ENCODE data around the gene ADAMTS9. TPM values are rescaled to one million over a fixed set of nuclear protein-coding genes. Genes with fewer than 3 reads are reported as not detected.
A peak's percentile ranks its signal among the peaks of the same experiment; 100 is the strongest.

ADAMTS9 gene
- total and polyA plus RNA-seq, 2 experiments from 2014 or later: 60.5 to 168 TPM

- Histone ChIP-seq H3K4me1 (ENCODE audit: low read depth) (no peaks in the 10 kb centered on the region), H3K36me3 (peaks cover 73% of the 10 kb centered on the region), H3K27ac (no peak overlapping the region), H3K4me3 (no peak overlapping the region), H3K9me3 (ENCODE audit: low read depth) (no peaks in the 10 kb centered on the region), H3K27me3 (no peaks in the 10 kb centered on the region)
- no peak for TF ChIP-seq CTCF (IDR thresholded peaks at IDR 0.05; ENCODE audit: low read depth, low read length)
- no peak for DNase-seq (ENCODE audit: low read depth in 1 of 2, low spot score in 1 of 2)
Measured at GRCh38 chr3:64591615-64592014, 96.2 kb downstream of the ADAMTS9 start.

- H3K4me1 ChIP-seq (ENCODE audit: low read depth): no peaks in the 10 kb centered on the region
- H3K4me3 ChIP-seq: no peak overlapping the region
- peaks cover 53% of the 10 kb centered on the region for H3K36me3 ChIP-seq
- no peak for DNase-seq (ENCODE audit: low read depth in 1 of 2, low spot score in 1 of 2)
- H3K27me3 ChIP-seq: no peaks in the 10 kb centered on the region
- H3K9me3 ChIP-seq (ENCODE audit: low read depth): no peaks in the 10 kb centered on the region
- H3K27ac ChIP-seq: no peak overlapping the region
- TF ChIP-seq CTCF (IDR thresholded peaks at IDR 0.05; ENCODE audit: low read depth, low read length): no peak
Measured at GRCh38 chr3:64588380-64588779, 99.4 kb downstream of the ADAMTS9 start.

- no peak overlapping the region for H3K4me3 ChIP-seq
- H3K9me3 ChIP-seq (ENCODE audit: low read depth): no peaks in the 10 kb centered on the region
- TF ChIP-seq CTCF (IDR thresholded peaks at IDR 0.05; ENCODE audit: low read depth, low read length): no peak
- H3K27me3 ChIP-seq: no peaks in the 10 kb centered on the region
- H3K27ac ChIP-seq: no peak overlapping the region
- peaks cover 41% of the 10 kb centered on the region for H3K36me3 ChIP-seq
- H3K4me1 ChIP-seq (ENCODE audit: low read depth): no peaks in the 10 kb centered on the region
- DNase-seq (ENCODE audit: low read depth in 1 of 2, low spot score in 1 of 2): no peak
Measured at GRCh38 chr3:64586952-64587351, 100.8 kb downstream of the ADAMTS9 start.

GRCh38 chr3:64584179-64584578 lies 103.6 kb downstream of the ADAMTS9 start:
- Histone ChIP-seq H3K27ac (no peak overlapping the region), H3K9me3 (ENCODE audit: low read depth) (no peaks in the 10 kb centered on the region), H3K4me1 (ENCODE audit: low read depth) (no peaks in the 10 kb centered on the region), H3K27me3 (no peaks in the 10 kb centered on the region), H3K4me3 (no peak overlapping the region), H3K36me3 (peaks cover 24% of the 10 kb centered on the region)
- DNase-seq (ENCODE audit: low read depth in 1 of 2, low spot score in 1 of 2): peak in 1 of 2 donors; percentile 72
- TF ChIP-seq CTCF (IDR thresholded peaks at IDR 0.05; ENCODE audit: low read depth, low read length): no peak

GRCh38 chr3:64578797-64579196 lies 109.0 kb downstream of the ADAMTS9 start:
- H3K27me3 ChIP-seq: no peaks in the 10 kb centered on the region
- no peaks in the 10 kb centered on the region for H3K9me3 ChIP-seq (ENCODE audit: low read depth)
- no peak overlapping the region for H3K4me3 ChIP-seq
- no peak overlapping the region for H3K27ac ChIP-seq
- H3K36me3 ChIP-seq: peaks cover 14% of the 10 kb centered on the region
- H3K4me1 ChIP-seq (ENCODE audit: low read depth): peaks cover 9% of the 10 kb centered on the region
- no peak for TF ChIP-seq CTCF (IDR thresholded peaks at IDR 0.05; ENCODE audit: low read depth, low read length)
- peak in 1 of 2 donors; percentile 13 for DNase-seq (ENCODE audit: low read depth in 1 of 2, low spot score in 1 of 2)

All from cardiac muscle cell (in vitro differentiated cells and primary cell).